NK-92 treated with Interleukin-12 subunit alpha and Interleukin-12 subunit beta, amount 100 ng/mL, for 24 hours (cell line): ENCODE measurements around the gene CCL7.

ENCODE experiments used
- DNase-seq: peaks from one replicate; lab custom pipeline; 2025; lab: John Stamatoyannopoulos, UW

Gene CCL7

DNA sequence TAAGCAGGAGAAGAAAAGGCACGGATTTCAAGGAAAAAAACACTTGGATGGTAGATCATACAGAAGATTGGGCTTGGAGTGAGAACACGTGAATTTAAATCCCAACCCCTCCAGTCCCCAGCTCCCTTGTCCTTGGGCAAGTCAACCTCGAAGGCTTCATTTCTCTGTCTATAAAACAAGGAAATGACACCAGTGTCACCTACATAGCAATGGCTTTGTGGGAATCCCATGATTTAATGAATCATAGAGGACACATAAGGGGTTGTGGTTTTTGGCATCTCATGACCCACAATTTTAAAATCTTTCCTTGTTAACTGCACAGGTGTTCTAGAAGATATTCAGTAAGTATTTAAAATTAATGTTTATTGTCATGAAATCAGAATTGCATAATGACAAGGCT is 23.1 kb upstream of the CCL7 start:
- DNase-seq = no peak

DNA sequence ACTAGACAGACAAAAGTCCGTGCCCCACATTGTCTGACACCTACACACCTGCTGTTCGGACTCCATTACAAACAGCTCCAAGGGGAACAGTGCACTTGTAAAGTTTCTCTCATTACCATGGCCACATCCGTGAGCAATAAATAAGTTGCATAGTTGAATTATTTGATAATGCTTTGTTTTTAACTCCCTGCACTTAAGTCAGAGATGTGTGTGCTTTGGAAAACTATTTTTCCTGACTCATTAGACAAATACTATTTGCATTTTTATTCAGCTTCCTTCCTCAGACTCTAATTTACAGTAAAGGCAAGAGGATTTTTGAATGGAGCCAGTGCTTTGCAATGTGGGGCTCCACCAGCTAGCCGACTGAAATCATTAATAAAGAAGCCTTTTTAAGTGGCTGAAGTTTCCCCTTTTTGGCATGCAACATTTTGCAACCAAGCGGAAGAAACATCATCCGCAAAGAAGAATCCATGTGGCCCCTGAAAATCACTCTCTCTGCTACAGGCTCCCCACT is 21.5 kb upstream of the CCL7 start:
- no peak for DNase-seq

DNA sequence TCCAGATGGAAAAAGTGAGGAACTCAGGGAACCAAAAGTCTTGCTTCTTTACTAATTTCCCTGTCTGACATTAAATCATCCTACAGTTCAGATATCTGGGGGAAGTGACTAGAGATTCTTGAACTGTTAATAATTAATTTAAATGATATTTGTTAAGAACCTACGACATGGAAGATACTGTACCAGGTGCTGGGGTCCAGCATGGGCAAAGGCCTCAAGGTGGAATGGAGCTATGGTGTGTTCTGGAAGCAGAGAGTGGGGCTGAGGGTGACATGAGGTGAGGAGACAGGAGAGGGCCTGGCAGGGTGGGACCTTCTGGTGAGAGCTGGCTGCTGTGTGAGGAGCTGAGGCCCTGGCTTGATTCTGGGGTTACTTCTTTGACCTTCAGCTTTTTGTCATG is 21.0 kb upstream of the CCL7 start:
- DNase-seq = no peak

DNA sequence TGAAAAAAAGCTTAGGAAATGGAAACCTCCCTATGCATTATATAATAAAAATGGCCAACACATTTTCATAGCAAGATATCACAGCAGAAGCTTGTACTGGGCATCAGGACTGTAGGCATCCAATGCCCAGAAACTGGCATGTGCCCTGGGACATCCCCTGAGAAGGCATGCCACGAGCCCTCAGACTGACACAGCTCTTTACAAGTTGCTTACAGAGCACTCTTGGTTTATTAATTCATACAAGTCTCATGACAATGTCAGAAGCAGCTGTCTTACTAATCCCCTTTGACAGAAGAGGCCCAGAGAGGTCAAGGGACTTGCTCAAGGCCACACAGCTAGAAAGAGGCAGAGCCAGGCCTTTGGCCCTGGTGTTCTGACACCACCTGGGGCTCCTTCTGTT is 20.5 kb upstream of the CCL7 start:
- no peak for DNase-seq

DNA sequence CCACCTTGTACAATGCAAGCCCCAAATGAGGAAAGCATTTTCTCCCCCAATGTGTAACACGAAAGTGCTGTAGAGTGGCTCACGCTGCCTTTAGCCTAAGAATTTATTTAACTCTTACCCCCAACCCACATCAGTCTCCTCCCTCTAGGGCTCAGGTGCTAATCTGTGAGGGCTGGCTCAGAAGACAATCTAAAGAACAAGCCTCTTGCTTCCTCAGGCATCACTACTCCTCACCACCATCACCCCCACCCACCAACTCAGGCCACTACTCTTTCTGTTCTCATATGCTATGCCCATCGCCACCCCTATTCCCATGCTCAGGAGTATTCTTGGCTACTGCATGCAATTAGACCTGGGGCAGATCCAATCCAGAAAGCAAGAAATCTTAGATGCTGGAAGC is 18.8 kb upstream of the CCL7 start:
- DNase-seq = no peak

DNA sequence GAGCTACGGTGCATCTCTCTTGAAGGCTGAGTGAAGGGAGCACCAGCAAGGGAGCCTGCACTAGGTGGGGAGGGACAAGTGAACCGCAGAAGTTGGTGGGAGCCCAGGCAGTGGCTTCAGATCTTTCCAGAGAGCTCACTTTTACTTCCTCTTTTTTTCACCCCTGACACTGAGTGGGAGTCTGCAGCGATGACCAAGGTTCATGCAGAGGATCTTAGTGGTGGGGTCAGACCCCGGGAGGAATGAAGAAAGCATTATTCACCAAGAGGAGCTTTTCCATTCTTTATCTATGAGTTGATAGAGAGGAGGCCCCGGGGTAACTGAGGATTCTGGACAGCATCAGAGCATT is 18.0 kb upstream of the CCL7 start:
- DNase-seq = no peak

DNA sequence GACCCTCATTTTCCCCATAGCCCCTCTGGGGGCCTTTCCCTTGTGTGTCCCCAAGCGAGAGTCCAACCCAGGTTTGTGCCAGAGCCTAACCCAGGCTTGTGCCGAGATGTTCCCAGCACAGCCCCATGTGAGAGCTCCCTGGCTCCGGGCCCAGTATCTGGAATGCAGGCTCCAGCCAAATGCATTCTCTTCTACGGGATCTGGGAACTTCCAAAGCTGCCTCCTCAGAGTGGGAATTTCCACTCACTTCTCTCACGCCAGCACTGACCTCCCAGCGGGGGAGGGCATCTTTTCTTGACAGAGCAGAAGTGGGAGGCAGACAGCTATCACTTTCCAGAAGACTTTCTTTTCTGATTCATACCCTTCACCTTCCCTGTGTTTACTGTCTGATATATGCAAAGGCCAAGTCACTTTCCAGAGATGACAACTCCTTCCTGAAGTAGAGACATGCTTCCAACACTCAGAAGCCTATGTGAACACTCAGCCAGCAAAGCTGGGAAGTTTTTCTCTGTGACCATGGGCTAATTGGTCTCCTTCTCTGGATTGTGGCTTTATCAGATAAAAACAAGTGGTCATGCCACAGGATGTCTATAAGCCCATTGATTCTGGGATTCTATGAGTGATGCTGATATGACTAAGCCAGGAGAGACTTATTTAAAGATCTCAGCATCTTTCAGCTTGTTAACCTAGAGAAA is 17.4 kb upstream of the CCL7 start:
- no peak for DNase-seq

DNA sequence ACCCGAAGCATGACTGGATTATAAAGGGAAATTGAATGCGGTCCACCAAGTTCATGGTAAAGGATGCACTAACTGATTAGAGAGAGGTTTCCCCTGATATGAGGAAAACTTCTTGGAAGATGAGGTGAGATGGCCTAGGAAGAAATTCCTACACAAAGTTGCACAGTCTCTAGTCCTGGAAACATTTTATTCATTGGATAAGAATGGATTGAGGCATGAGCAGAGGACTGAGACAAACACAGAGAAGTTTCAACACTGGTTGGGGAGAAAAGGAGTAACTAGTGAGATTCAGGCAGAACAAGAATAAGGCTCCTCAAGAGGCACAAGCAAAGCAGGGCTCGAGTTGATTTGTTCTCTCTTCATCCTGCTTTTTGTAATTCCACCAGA is 16.9 kb upstream of the CCL7 start:
- DNase-seq = no peak

DNA sequence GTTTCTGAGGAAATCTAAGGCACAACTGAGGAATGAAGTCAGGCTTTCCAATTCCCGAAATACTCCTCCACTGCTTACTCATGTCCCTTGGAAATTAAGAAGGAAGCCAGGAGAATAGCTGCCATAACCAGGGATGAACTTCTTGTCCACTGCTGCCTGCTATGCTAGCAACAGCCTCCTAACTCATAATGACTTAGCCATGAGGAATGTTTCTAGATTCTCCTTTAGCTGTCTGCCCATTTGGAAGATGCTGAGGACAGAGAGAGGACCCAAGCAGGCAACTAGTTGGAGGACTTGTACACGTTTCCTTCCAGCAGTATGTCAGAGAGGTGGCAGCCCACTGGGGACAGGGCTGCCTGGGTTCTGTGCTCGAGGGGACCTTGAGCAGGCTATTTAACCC is 15.9 kb upstream of the CCL7 start:
- no peak for DNase-seq

DNA sequence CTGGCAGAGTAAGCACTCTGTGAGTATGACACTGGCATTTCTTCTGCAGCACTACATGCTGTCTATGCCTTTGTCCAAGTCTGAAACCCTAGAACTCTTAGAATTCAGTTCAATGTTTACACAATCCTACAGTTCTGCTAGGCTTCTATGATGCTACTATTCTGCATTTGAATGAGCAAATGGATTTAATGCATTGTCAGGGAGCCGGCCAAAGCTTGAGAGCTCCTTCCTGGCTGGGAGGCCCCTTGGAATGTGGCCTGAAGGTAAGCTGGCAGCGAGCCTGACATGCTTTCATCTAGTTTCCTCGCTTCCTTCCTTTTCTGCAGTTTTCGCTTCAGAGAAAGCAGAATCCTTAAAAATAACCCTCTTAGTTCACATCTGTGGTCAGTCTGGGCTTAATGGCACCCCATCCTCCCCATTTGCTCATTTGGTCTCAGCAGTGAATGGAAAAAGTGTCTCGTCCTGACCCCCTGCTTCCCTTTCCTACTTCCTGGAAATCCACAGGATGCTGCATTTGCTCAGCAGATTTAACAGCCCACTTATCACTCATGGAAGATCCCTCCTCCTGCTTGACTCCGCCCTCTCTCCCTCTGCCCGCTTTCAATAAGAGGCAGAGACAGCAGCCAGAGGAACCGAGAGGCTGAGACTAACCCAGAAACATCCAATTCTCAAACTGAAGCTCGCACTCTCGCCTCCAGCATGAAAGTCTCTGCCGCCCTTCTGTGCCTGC is 15.2 kb upstream of the CCL7 start, which contains the start of gene CCL2:
CCL2 (plus strand) TSS at position 635 of the 730 bp plus-strand sequence; CDS start at position 700, 65 bp downstream.
- DNase-seq = no peak

DNA sequence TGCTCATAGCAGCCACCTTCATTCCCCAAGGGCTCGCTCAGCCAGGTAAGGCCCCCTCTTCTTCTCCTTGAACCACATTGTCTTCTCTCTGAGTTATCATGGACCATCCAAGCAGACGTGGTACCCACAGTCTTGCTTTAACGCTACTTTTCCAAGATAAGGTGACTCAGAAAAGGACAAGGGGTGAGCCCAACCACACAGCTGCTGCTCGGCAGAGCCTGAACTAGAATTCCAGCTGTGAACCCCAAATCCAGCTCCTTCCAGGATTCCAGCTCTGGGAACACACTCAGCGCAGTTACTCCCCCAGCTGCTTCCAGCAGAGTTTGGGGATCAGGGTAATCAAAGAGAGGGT is 14.7 kb upstream of the CCL7 start:
- no peak for DNase-seq

DNA sequence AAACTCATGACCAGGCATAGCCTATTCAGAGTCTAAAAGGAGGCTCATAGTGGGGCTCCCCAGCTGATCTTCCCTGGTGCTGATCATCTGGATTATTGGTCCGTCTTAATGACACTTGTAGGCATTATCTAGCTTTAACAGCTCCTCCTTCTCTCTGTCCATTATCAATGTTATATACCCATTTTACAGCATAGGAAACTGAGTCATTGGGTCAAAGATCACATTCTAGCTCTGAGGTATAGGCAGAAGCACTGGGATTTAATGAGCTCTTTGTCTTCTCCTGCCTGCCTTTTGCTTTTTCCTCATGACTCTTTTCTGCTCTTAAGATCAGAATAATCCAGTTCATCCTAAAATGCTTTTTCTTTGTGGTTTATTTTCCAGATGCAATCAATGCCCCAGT is 14.2 kb upstream of the CCL7 start:
- DNase-seq = no peak

DNA sequence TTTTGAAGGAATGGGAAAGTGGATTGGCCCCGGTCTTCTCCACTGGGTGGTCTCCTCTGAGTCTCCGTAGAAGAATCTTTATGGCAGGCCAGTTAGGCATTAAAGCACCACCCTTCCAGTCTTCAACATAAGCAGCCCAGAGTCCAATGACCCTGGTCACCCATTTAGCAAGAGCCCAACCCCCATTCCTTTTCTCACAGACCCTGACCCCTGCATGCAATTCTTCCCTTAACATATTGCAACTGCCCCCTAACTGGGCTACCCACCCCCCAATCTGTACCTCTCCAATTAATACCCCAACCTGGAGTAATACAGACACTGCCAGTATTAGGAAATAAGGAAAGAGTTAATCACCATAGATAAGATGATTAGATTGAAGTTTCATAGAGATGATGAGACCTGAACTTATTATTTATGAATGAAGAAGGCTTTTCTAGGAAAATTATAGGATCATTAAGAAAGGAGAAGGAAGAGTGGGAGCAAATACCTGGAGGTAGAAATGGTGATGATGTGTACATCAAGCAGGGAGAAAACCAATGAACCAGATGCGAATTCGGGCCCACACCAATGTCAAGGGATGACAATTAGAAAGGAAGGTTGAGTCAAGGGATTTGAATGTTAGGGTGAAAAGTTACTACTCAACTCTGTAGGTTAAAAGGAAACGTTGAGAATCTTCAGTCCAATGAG is 12.6 kb upstream of the CCL7 start:
- DNase-seq = no peak

DNA sequence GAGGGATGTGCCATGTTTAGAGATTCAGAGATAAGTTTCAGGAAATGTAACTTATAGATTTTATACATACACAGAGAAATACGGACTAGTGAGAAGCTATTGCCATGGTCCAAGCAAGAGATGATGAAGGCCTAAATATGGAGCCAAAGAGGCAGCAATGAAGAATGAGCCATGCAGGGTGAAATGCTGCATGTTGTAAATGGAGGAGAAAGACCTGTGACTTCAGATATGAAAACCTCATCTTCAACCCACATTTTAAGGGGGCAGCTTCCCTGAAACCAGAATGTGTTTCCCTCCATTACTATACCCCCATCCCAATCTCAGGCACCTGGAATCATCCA is 12.1 kb upstream of the CCL7 start:
- no peak for DNase-seq

DNA sequence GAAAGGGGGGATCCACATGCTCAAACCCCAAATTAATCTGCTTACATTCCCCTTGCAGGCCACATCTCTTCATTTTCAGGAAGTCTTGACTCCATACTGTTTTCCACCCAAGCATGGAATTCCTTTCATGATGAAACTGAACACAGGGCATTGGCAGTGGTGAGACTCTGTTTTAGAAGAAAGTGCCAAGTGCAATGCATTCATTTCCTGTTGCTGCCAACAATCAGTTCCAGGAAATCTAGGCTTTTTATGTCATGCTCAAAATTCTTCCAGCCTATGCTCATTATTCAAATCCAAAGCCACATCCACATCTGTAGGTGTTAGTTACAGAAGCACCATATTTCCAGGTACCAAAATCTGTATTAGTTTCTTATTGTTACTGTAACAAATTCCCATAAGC is 10.9 kb upstream of the CCL7 start:
- DNase-seq = no peak

DNA sequence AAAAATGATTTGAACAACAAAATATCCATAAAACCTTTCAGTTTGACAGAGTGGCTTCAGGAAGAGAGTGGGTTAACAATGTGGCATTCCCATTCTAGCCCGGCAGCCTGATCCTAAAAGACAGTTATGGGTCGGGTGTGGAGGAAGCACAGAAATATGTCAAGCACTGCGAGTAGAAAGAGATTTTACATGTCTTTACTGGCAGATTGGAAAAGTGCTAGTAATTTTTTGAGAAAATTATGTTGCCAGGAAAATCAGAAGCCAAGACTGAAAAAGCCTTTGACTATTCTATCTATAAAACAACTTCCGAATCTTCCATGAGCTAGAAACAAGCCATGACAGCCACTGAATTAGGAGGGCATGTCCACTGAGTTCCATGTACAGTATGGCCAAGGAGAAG is 9.2 kb upstream of the CCL7 start:
- no peak for DNase-seq

DNA sequence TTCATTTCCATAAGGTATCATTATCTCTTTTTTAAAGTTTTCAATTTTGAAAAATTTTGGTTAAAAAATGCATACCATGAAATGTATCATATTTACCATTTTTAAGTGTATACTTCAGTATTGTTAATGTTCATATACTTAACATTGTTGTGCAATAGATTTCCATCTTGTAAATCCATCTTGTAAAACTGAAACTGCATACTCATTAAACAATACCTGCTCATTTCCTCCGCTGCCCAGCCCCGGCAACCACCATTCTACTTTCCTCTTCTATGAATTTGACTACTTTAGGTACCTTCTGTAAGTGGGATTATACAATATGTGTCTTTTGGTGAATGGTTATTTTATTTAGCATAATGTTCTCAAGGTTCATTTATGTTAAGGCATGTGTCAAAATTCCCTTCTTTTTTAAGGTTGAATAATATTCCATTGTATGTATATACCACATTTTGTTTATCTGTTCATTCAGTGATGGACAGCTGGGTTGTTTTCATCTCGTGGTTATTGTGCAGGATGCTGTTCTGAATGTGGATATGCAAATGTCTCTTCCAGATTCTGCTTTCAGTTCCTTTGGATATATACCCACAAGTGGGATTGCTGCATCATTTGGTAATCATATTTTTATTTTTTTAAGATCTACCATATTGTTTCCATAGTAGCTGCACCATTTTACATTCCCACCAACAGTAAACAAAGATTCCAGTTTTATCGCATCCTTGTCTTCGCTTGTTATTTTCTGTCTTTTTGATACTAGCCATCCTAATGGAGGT is 8.3 kb upstream of the CCL7 start:
- DNase-seq = no peak

DNA sequence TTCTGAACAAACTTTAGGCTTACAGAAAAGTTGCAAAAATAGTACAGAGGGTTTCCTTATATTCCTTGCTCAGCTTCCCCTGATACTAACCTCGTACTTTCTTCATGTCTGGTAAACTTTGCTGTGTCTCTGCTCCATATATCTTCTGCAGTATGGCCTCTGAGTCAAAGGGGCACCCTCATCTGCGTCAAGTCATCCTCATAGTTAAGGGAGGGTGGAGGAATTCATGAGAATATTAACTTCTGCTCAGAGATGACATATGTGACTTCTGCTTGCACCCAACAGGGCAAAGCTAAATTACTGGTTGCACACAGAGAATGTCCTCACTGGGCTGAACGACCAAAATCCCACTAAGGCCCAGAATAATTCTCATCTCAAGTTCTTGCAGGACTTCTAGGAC is 4.3 kb upstream of the CCL7 start:
- no peak for DNase-seq

DNA sequence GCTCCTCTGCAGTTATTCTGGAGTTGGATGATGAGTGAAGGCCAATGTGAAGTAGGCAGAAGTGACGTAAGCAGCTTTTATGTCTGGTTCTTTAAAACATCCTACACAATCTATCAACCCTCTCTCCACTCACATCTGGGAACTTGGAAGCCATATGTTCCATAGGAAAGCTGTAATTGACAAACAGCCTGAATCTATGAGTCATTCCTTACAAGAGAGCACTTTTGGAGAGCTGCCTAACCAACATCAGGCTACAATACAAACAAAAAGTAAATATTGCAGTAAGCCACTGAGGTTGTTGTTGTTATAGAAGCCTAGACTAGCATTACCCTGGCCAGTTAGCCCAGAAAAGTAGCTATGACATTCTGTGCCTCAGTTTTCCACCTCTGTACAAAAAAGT is 5.9 kb downstream of the CCL7 start:
- no peak for DNase-seq

DNA sequence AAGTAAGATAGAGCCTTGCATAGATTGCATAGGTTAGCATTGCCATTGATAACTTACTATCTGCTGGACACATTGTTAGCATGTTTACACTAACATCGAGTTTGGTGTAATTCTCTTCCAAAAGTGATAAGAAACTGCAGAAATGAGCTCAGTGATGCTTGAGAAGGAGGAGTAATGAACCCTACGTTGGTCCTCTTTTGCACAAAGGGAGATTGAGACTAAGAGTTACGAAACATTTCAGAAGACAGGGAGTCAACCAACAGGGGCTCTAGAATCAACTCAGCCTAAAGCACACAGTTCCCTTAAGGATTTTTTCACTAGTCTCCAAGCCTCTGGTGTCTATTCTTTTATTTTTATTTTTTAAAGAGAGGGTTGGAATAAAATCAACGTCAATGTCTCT is 6.8 kb downstream of the CCL7 start:
- no peak for DNase-seq

DNA sequence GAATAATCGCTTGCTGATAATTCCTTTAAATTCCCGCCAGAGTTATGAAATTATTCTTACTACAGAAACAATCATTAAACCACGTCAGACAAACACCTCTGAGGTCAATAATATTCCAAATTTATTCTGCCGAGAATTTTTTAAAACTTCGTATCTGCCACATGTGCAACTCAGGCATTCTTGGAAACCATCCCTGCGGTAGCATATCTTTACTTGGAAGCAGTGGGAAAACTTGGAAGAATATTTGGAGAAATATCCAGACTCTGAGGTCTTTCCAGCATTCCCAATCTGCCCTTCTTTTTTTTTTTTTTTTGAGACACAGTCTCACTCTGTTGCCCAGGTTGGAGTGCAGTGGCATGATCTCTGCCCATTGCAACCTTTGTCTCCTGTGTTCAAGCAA is 13.6 kb downstream of the CCL7 start:
- no peak for DNase-seq

DNA sequence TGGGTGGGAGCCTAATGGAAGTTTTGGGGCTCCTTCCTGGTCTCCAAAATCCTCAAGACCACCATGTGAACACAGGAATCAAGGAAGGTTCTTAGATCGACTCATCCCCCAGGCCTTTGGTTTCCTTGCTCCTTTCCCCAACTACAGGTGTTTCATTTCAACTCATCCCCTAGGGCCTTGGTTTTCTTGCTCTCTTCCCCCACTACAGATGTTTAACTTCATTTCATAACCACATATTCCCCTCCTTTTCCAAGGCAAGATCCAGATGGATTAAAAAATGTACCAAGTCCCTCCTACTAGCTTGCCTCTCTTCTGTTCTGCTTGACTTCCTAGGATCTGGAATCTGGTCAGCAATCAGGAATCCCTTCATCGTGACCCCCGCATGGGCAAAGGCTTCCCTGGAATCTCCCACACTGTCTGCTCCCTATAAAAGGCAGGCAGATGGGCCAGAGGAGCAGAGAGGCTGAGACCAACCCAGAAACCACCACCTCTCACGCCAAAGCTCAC is 15.3 kb downstream of the CCL7 start, which contains the start of gene CCL11:
CCL11 (plus strand) TSS at position 457 of the 507 bp plus-strand sequence. CDS start 67 bp downstream, outside the sequence.
- no peak for DNase-seq
